Suprapubic skin (tissue), 4 donors: ENCODE results near the gene MAN2B2.

Experiments
- CTCF ChIP-seq, 2 donors: fragments of 200-600 bp in 1 of 2; fragments of 450-650 bp in 1 of 2; sonication (generic) in 1 of 2; IDR thresholded peaks; one replicate each; pipeline ENCODE4 v1.5.1; 2016 to 2019; ENCODE audit warnings: antibody characterized with exemption in 2 of 2, mild to moderate bottlenecking in 1 of 2, moderate library complexity in 1 of 2
- POLR2A ChIP-seq, 2 donors: fragments of 450-650 bp; IDR thresholded peaks; one replicate each; pipeline ENCODE4 v1.6.1; 2017; ENCODE audit warnings: antibody characterized with exemption in 2 of 2, mild to moderate bottlenecking in 2 of 2, moderate library complexity in 2 of 2
- POLR2AphosphoS5 ChIP-seq, 3 donors: sonication (generic); formaldehyde crosslinking; IDR thresholded peaks; one replicate each; pipeline ENCODE4 v1.6.1; 2017; ENCODE audit warnings: antibody characterized with exemption in 3 of 3

DNA sequence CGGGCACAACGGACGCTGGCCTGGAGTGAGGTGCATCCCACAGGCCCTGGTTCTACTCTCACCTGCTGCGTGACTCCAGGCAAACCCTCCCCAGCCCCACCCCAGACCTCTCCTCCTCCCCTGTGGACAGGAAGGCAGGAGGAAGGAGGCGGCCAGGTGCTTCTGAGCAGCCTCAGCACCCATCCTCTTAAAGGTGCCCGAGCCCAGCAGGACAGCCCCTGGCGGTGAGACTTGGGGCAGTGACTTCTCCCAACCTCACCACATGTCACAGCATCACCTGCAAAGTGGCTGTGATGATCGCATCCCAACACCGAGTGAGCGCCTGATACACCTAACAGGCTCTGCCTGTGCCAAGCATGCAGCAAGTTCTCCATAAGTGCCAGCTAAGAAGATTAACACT lies 17.1 kb upstream of the MAN2B2 start:
- TF ChIP-seq CTCF (IDR thresholded peaks at IDR 0.05) (no peak), POLR2A (IDR thresholded peaks at IDR 0.05) (no peak), POLR2AphosphoS5 (IDR thresholded peaks at IDR 0.05) (no peak)
